Ovary (tissue), 9 donors: Measurements from ENCODE around the gene MKS1. TPM values are rescaled to one million over a fixed set of nuclear protein-coding genes. Genes with fewer than 3 reads are reported as not detected.

Experiments
- DNase-seq, 5 donors: peaks; one replicate each; pipeline ENCODE4 v3.0.0-alpha.2; 2019 to 2020
- H3K27ac ChIP-seq, 2 donors: fragments of 200-600 bp; one replicate each; pipeline versions ENCODE4 v1.5.1 to v1.8.0; 2019 to 2022
- H3K27me3 ChIP-seq: fragments of 200-600 bp; one replicate; pipeline ENCODE4 v1.8.0; 2022
- H3K36me3 ChIP-seq: fragments of 200-600 bp; sonication (generic); one replicate; pipeline ENCODE4 v1.5.1; 2019
- H3K4me1 ChIP-seq: one replicate; pipeline ENCODE4 v1.8.1; 2013; ENCODE audit warnings: mild to moderate bottlenecking, moderate library complexity; ENCODE audit not compliant: insufficient read depth
- H3K4me3 ChIP-seq: fragments of 200-600 bp; sonication (generic); one replicate; pipeline ENCODE4 v1.5.1; 2017
- H3K9me3 ChIP-seq, 2 donors: fragments of 200-600 bp in 1 of 2; sonication (generic) in 1 of 2; one replicate each; pipeline versions ENCODE4 v1.5.1 to v1.8.1; 2013 to 2019; ENCODE audit warnings: mild to moderate bottlenecking in 1 of 2, moderate library complexity in 1 of 2
- CTCF ChIP-seq, 3 donors: fragments of 450-650 bp in 2 of 3; fragments of 200-600 bp in 1 of 3; IDR thresholded peaks; one replicate each; pipeline versions ENCODE4 v1.5.1 to v1.8.0; 2016 to 2022; ENCODE audit warnings: antibody characterized with exemption in 3 of 3, mild to moderate bottlenecking in 1 of 3
- EP300 ChIP-seq: sonication (generic); formaldehyde crosslinking; IDR thresholded peaks from one replicate; pipeline ENCODE4 v1.6.1; 2017; ENCODE audit warnings: antibody characterized with exemption
- POLR2A ChIP-seq: fragments of 450-650 bp; IDR thresholded peaks from one replicate; pipeline ENCODE4 v1.6.1; 2017; ENCODE audit warnings: antibody characterized with exemption, mild to moderate bottlenecking, moderate library complexity
- WGBS, 3 donors: extraction: QIAGEN DNeasy Blood & Tissue Kit in 1 of 3; methylation state at CpG; one replicate each; pipeline versions ENCODE4 v1.1.5 to v1.1.7; 2013 to 2017; 5-methylcytosine and 5-hydroxymethylcytosine counted together
- intact Hi-C, 4 donors: fragments of 100-400 bp; cut with DNase I; formaldehyde crosslinking; loops; one replicate each; pipeline versions ENCODE4 v1.11.0 to v1.15.1; 2022 to 2023
- polyA plus RNA-seq, 2 donors: library from polyadenylated mRNA; stranded (reverse); fragments of 200-250 nt in 1 of 2; fragments of 350-450 nt in 1 of 2; fragmentation: Illumina TruSeq in 1 of 2; extraction: RNeasy Lipid Tissue Mini Kit (QIAGEN cat#74804) in 1 of 2; gene quantifications; one replicate each; pipeline ENCODE4 v1.2.3, GENCODE V29; 2013 to 2014
- total RNA-seq, 7 donors: library from RNA; depleted of rRNA in 2 of 7; stranded (reverse); fragments of >200 nt in 2 of 7; fragmentation: NEBNext Ultra II Directional in 3 of 7; extraction: Animal tissue kit (Norgen Biotek cat#: 25700) in 3 of 7; gene quantifications; one replicate each; pipeline versions ENCODE4 v1.1.0 to v1.2.4, GENCODE V29; 2016 to 2023
- donor health status: DM: no; HTN: no; CAD: no; lungs with moderate emphysema.
- donor health status: DM: no; HTN: no; CAD: no.
- donor health status: Bipolar disorder and iron deficiency.
- donor health status: DM: yes; HTN: yes; CAD: no.
- donor health status: DM: no; HTN: no; CAD: no.
- donor health status: DM: yes; HTN: yes; CAD: no.

MKS1 gene
- total and polyA plus RNA-seq, 9 donors, result 10.0 to 26.0 (median 18.5) TPM

GRCh38 chr17:58192612-58193011 lies 26.4 kb downstream of the MKS1 start, which contains the start of gene EPX:
Gene EPX (plus strand): TSS chr17:58192726. CDS start chr17:58192847, 121 bp downstream.
- Histone ChIP-seq H3K4me1 (no peaks in the 10 kb centered on the region), H3K27ac (no peak within 1 kb of the TSS), H3K27me3 (no peaks in the 10 kb centered on the region), H3K9me3 (no peaks in the 10 kb centered on the region), H3K36me3 (no peaks in the 10 kb centered on the region), H3K4me3 (no peak within 1 kb of the TSS)
- WGBS, 3 donors, result 20 to 25% (median 23%) methylated on average over 6 of the region's 6 CpGs
- TF ChIP-seq CTCF (IDR thresholded peaks at IDR 0.05), result no peak
- TF ChIP-seq EP300, result no peak
- TF ChIP-seq POLR2A, result no peak
- intact Hi-C loops, result no loop called here
- no peak for DNase-seq

- WGBS, 3 donors, result 23 to 28% (median 26%) methylated on average over 14 of the region's 14 CpGs
- TF ChIP-seq CTCF (IDR thresholded peaks at IDR 0.05) (no peak), EP300 (no peak), POLR2A (no peak)
- Histone ChIP-seq H3K36me3 (no peaks in the 10 kb centered on the region), H3K9me3 (no peaks in the 10 kb centered on the region), H3K27me3 (no peaks in the 10 kb centered on the region), H3K4me1 (no peaks in the 10 kb centered on the region), H3K4me3 (no peak overlapping the region), H3K27ac (no peak overlapping the region)
- intact Hi-C loops, result no loop called here
- DNase-seq, result no peak
These were observed 27.7 kb downstream of the MKS1 start for GRCh38 chr17:58191241-58191896.

GRCh38 chr17:58189436-58190146 lies 29.5 kb downstream of the MKS1 start:
- Histone ChIP-seq H3K27ac (no peak overlapping the region), H3K36me3 (no peaks in the 10 kb centered on the region), H3K4me3 (no peak overlapping the region), H3K9me3 (no peaks in the 10 kb centered on the region), H3K27me3 (no peaks in the 10 kb centered on the region), H3K4me1 (no peaks in the 10 kb centered on the region)
- WGBS, 3 donors, result 49 to 59% (median 56%) methylated on average over 11 of the region's 11 CpGs
- intact Hi-C loops, result no loop called here
- TF ChIP-seq POLR2A, result no peak
- no peak for TF ChIP-seq EP300
- no peak for TF ChIP-seq CTCF (IDR thresholded peaks at IDR 0.05)
- no peak for DNase-seq

DNA sequence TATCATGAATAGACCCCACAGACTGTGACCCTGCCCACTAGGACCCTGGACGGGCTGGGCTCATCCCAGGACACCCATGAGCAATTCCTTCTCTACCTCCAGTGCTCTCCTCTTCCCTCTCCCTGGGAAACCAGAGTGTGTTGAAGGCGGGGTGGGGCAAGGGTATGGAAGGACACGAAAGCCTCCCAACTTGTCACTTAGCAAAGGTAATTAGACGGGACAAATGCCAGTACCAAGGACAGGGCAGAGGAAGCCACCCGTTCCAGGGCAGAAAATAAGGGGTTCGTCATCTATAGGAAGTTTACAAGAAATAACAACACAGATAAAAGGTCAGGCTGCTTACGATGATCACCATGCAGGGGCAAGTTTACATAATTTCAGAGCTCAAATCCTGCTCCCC lies 31.4 kb downstream of the MKS1 start:
- Histone ChIP-seq H3K4me1 (no peaks in the 10 kb centered on the region), H3K9me3 (no peaks in the 10 kb centered on the region), H3K4me3 (no peak overlapping the region), H3K27me3 (no peaks in the 10 kb centered on the region), H3K36me3 (no peaks in the 10 kb centered on the region), H3K27ac (no peak overlapping the region)
- TF ChIP-seq EP300, result no peak
- no peak for TF ChIP-seq POLR2A
- no peak for TF ChIP-seq CTCF (IDR thresholded peaks at IDR 0.05)
- 35 to 46% (median 43%) methylated on average over 7 of the region's 7 CpGs for WGBS, 3 donors
- intact Hi-C loops, result no loop called here
- DNase-seq, result no peak
